ENCODE measurements around the gene NFIL3. TPM values are rescaled to one million over a fixed set of nuclear protein-coding genes. Genes with fewer than 3 reads are reported as not detected.

The NFIL3 gene
- total RNA-seq, 2 donors from 2014 or later, result 28.7 to 33.5 TPM

DNA sequence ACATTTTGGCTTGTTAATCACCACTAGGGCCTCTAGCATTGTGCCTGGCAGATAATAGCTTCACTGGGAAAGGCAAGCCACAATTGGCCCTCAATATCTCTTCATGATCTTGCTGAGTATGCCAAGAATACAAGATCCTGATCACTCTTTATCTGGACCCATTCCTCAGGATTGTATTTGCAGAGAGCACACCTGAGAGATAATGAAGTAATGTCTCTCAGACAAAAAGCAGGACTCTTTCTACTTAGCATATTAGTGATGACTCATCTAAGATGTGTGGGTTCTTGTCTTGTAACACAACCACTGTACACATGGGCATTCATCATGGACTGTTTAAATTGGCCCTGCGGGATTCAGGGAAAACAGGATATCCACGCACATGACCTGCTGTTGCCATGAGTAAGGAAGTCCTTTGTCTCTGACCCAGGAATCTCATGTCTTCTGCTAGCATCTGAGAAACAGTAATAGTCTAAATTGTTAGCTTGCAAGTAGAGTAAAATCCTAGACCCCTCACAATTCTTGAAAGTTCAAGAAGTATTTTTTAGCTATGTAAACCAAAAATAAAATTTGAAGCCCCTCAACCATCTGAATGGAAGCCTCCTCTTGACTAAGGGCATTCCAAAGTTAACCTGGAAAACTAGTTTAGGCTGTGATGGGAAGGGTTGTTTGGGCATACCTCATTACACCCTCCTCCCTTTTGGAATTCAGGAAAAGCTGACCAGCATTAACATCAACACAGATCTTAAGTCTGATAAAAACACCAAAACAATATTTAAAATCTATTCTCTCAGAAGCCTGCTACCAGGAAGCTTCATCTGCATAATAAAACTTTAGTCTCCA, 28.0 kb upstream of the NFIL3 start:
- Histone ChIP-seq H3K27ac (no peak overlapping the region), H3K27me3 (replicated peaks; ENCODE audit: insufficient read depth) (no peaks in the 10 kb centered on the region), H3K9me3 (no peaks in the 10 kb centered on the region), H3K36me3 (no peaks in the 10 kb centered on the region), H3K4me1 (replicated peaks) (no peaks in the 10 kb centered on the region), H3K4me3 (no peak overlapping the region)
- intact Hi-C loops (cut with DNase I), result no loop called here
- WGBS, result 92% methylated on average over 2 of the region's 2 CpGs
- no peak for DNase-seq (ENCODE audit: low spot score)
- TF ChIP-seq, protein P1, sequence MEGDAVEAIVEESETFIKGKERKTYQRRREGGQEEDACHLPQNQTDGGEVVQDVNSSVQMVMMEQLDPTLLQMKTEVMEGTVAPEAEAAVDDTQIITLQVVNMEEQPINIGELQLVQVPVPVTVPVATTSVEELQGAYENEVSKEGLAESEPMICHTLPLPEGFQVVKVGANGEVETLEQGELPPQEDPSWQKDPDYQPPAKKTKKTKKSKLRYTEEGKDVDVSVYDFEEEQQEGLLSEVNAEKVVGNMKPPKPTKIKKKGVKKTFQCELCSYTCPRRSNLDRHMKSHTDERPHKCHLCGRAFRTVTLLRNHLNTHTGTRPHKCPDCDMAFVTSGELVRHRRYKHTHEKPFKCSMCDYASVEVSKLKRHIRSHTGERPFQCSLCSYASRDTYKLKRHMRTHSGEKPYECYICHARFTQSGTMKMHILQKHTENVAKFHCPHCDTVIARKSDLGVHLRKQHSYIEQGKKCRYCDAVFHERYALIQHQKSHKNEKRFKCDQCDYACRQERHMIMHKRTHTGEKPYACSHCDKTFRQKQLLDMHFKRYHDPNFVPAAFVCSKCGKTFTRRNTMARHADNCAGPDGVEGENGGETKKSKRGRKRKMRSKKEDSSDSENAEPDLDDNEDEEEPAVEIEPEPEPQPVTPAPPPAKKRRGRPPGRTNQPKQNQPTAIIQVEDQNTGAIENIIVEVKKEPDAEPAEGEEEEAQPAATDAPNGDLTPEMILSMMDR (IDR thresholded peaks at IDR 0.05), result no peak
- no peak for TF ChIP-seq POLR2A (IDR thresholded peaks at IDR 0.05)
- no peak for TF ChIP-seq POLR2AphosphoS5 (IDR thresholded peaks at IDR 0.05)

DNA sequence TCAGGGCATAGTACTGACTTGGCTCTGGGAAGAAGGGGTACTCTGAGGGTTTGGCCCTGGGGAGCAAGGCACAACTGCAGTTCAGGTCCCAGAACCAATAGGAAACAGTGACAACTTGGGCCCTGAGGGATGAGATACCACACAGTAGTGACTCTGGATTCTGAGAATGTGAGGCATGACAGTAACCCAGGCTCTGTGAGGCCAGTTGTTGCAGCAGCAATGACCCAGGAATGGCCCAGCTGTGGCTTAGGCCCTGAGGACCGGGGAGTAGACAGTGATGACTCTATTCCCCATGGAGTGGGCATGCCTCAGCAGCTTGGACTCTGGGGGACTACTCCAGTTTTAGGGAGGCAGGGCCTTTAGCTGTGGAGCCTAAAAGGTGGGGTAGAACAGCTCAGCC, 21.5 kb upstream of the NFIL3 start:
- 85% methylated on average over 1 of the region's 1 CpG for WGBS

DNA sequence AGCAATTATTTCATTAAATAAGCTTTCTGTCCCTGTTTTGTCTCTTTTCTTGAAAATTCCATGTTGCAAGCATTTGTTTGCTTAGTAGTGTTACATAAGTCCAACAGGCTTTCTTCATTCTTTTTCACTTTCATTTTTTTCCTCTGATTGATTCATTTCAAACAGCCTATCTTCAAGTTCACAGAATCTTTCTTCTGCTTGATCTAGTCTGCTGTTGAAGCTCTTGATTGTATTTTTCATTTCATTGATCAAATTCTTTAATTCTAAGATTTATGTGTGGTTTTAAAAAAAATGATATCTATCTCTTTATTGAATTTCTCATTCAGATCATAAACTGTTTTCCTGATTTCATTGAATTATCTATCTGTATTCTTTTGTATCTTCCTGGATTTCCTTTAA, 20.4 kb upstream of the NFIL3 start:
- TF ChIP-seq, protein P1 (IDR thresholded peaks at IDR 0.05), result no peak
- TF ChIP-seq POLR2AphosphoS5 (IDR thresholded peaks at IDR 0.05) (no peak), POLR2A (IDR thresholded peaks at IDR 0.05) (no peak)
- H3K4me3 ChIP-seq, result no peak overlapping the region
- H3K4me1 ChIP-seq (replicated peaks), result no peaks in the 10 kb centered on the region
- intact Hi-C loops (cut with DNase I), result no loop called here
- H3K9me3 ChIP-seq, result no peaks in the 10 kb centered on the region
- no peak overlapping the region for H3K27ac ChIP-seq
- H3K36me3 ChIP-seq, result no peaks in the 10 kb centered on the region
- no peaks in the 10 kb centered on the region for H3K27me3 ChIP-seq (replicated peaks; ENCODE audit: insufficient read depth)
- DNase-seq (ENCODE audit: low spot score), result no peak

More for the DNA sequence above, 21.5 kb upstream of the NFIL3 start:
- H3K4me1 ChIP-seq (replicated peaks), result no peaks in the 10 kb centered on the region
- H3K4me3 ChIP-seq, result no peak overlapping the region
- no peak overlapping the region for H3K27ac ChIP-seq
- no peaks in the 10 kb centered on the region for H3K36me3 ChIP-seq
- H3K27me3 ChIP-seq (replicated peaks; ENCODE audit: insufficient read depth), result no peaks in the 10 kb centered on the region
- intact Hi-C loops (cut with DNase I), result no loop called here
- H3K9me3 ChIP-seq, result no peaks in the 10 kb centered on the region
- DNase-seq (ENCODE audit: low spot score), result no peak
- TF ChIP-seq POLR2A (IDR thresholded peaks at IDR 0.05), result no peak

DNA sequence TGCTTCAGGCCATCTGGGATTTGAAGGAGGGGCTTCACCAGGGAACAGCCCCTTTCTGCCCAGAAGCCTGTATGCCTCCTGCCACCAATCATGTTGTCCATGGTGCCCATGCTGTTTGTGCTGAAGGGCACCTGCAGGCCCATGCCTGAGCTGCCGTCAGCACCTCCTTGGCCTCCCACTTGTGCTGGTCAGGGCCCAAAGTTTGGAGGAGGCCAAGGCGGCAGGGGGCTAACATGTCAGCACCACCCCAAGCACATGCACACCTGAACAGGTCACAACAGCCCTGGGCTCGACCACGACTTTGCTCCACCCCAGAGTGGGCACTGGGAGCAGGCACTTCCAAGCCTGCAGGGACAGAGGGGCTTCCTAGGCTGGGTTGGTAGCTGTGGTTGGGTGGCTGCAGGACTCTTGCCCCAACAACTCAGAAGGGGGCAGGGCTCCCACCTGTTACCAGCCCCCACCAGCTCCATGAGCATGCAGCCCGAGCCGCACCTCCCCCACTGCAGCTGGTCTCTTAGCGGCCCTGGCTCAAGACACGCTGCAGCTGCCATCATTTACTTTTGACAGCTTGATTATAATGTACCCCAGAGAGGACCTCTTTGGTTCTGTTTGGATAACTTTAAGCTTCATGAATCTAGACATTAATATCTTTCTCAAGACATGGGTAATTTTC, 19.8 kb upstream of the NFIL3 start:
- H3K9me3 ChIP-seq, result no peaks in the 10 kb centered on the region
- WGBS, result 90% methylated on average over 8 of the region's 8 CpGs
- intact Hi-C loops (cut with DNase I), result no loop called here
- no peak overlapping the region for H3K27ac ChIP-seq
- no peaks in the 10 kb centered on the region for H3K36me3 ChIP-seq
- DNase-seq (ENCODE audit: low spot score), result no peak
- no peaks in the 10 kb centered on the region for H3K4me1 ChIP-seq (replicated peaks)
- TF ChIP-seq POLR2AphosphoS5 (IDR thresholded peaks at IDR 0.05) (no peak), POLR2A (IDR thresholded peaks at IDR 0.05) (no peak)
- TF ChIP-seq, protein P1 (IDR thresholded peaks at IDR 0.05), result no peak
- no peaks in the 10 kb centered on the region for H3K27me3 ChIP-seq (replicated peaks; ENCODE audit: insufficient read depth)
- H3K4me3 ChIP-seq, result no peak overlapping the region

DNA sequence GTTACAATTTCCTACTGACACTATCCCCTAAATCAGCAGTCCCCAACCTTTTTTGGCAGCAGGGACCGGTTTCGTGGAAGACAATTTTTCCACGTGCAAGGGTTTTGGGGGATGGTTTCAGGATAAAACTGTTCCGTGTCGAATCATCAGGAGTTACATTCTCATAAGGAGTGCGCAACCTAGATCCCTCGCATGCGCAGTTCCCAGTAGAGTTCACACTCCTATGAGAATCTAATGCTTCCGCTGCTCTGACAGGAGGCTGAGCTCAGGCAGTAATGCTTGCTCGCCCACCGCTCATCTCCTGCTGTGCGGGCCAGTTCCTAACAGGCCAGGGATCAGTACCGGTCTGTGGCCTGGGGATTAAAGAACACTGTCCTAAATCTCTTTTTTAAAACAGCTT, 13.2 kb upstream of the NFIL3 start:
- Histone ChIP-seq H3K4me3 (no peak overlapping the region), H3K27me3 (replicated peaks; ENCODE audit: insufficient read depth) (no peaks in the 10 kb centered on the region), H3K9me3 (no peaks in the 10 kb centered on the region), H3K27ac (no peak overlapping the region), H3K36me3 (no peaks in the 10 kb centered on the region), H3K4me1 (replicated peaks) (no peaks in the 10 kb centered on the region)
- DNase-seq (ENCODE audit: low spot score), result no peak
- 91% methylated on average over 13 of the region's 13 CpGs for WGBS
- intact Hi-C loops (cut with DNase I), result loop anchor here (10.0 kb wide), 1 partner anchor 248 kb away; no protein-coding TSS in a partner anchor
- TF ChIP-seq POLR2AphosphoS5 (IDR thresholded peaks at IDR 0.05) (no peak), POLR2A (IDR thresholded peaks at IDR 0.05) (no peak)
- TF ChIP-seq, protein P1 (IDR thresholded peaks at IDR 0.05), result no peak
